GM12878 (cell line): ENCODE measurements around the gene WAS. TPM values are rescaled to one million over a fixed set of nuclear protein-coding genes. Genes with fewer than 3 reads are reported as not detected.

Experiments
- ATAC-seq: fragments of 200-7000 bp; cut with Tn5 transposase; 3 replicates; pipeline ENCODE4 v1.9.1; 2020; ENCODE audit warnings: mild to moderate bottlenecking, moderate library complexity
- BruUV-seq: library from RNA; stranded (reverse); fragments of 400-500 nt; replicated peaks from 2 replicates; lab custom pipeline; 2021; lab: Mats Ljungman, UMichigan
- CTCF ChIA-PET: fragments of 300-600 bp; sonication (Branson Sonifier 250); formaldehyde crosslinking; extraction: SDS; loops from one replicate; lab custom pipeline; 2021; ENCODE audit warnings: inconsistent platforms; lab: Yijun Ruan, JAX
- POLR2A ChIA-PET: fragments of 350-600 bp; formaldehyde crosslinking; extraction: SDS; loops from one replicate; lab custom pipeline; 2021; ENCODE audit warnings: inconsistent platforms; lab: Charles Lee
- RAD21 ChIA-PET: fragments of 300-600 bp; sonication (Branson Sonifier 250); formaldehyde crosslinking; loops from one replicate; lab custom pipeline; 2023; ENCODE audit warnings: antibody characterized with exemption; ENCODE audit not compliant: unreplicated experiment; lab: Charles Lee
- SMC1A ChIA-PET: fragments of 300-600 bp; sonication (Branson Sonifier 250); formaldehyde crosslinking; loops from one replicate; lab custom pipeline; 2023; ENCODE audit not compliant: unreplicated experiment, uncharacterized antibody; lab: Charles Lee
- DNase-seq: peaks from one replicate; pipeline ENCODE4 v3.0.0-alpha.2; 2011; ENCODE audit warnings: low read depth, low spot score
- FAIRE-seq: peaks from 3 replicates; lab custom pipeline; 2011; peaks lifted over from hg19 to GRCh38; lab: Jason Lieb, UNC
- H2AFZ ChIP-seq: 2 replicates; pipeline ENCODE4 v1.6.0; 2011; ENCODE audit warnings: low read depth, low read length, control low read depth; ENCODE audit not compliant: control insufficient read depth
- H3K27ac ChIP-seq: 2 replicates; pipeline ENCODE4 v1.5.1; 2011; ENCODE audit warnings: control low read depth; ENCODE audit not compliant: control insufficient read depth, insufficient read depth
- H3K27me3 ChIP-seq, 2 experiments: replicated peaks in 1 of 2; 2 replicates each; pipeline versions ENCODE4 v1.6.0 to v1.6.1; 2011; ENCODE audit warnings: low read length in 1 of 2; ENCODE audit not compliant: control insufficient read depth in 2 of 2, insufficient read depth in 2 of 2
- H3K36me3 ChIP-seq, 2 experiments: 2 replicates each; pipeline ENCODE4 v1.5.1; 2011; ENCODE audit warnings: low read length in 1 of 2; ENCODE audit not compliant: control insufficient read depth in 2 of 2, insufficient read depth in 2 of 2
- H3K4me1 ChIP-seq: 2 replicates; pipeline ENCODE4 v1.6.1; 2011; ENCODE audit warnings: mild to moderate bottlenecking, low read length, moderate library complexity, mixed read lengths; ENCODE audit not compliant: control insufficient read depth, insufficient read depth
- H3K4me2 ChIP-seq: 2 replicates; pipeline ENCODE4 v1.6.0; 2011; ENCODE audit warnings: control low read depth; ENCODE audit not compliant: control insufficient read depth, insufficient read depth
- H3K4me3 ChIP-seq: fragments of 200-600 bp; sonication (generic); 2 replicates; pipeline ENCODE4 v1.5.1; 2016
- H3K79me2 ChIP-seq: 2 replicates; pipeline ENCODE4 v1.6.0; 2011; ENCODE audit warnings: low read length; ENCODE audit not compliant: control insufficient read depth, insufficient read depth
- H3K9ac ChIP-seq: 2 replicates; pipeline ENCODE4 v1.8.0; 2011; ENCODE audit warnings: low read length, control low read depth, mixed read lengths; ENCODE audit not compliant: control insufficient read depth, insufficient read depth
- H3K9me3 ChIP-seq: replicated peaks from 3 replicates; pipeline ENCODE4 v1.5.1; 2011; ENCODE audit warnings: mild to moderate bottlenecking, low read length; ENCODE audit not compliant: control insufficient read depth, insufficient read depth
- H4K20me1 ChIP-seq: 2 replicates; pipeline ENCODE4 v1.6.0; 2011; ENCODE audit not compliant: control insufficient read depth, insufficient read depth
- CHD2 ChIP-seq: IDR thresholded peaks from 2 replicates; pipeline ENCODE4 v1.6.1; 2011; ENCODE audit warnings: low read depth, low read length, improper control_type of control experiment, borderline replicate concordance
- EED ChIP-seq: sonication (generic); IDR thresholded peaks from 2 replicates; pipeline ENCODE4 v1.6.1; 2016; ENCODE audit warnings: antibody characterized with exemption, low read depth
- ESRRA ChIP-seq: IDR thresholded peaks from 2 replicates; pipeline ENCODE4 v1.6.1; 2012; ENCODE audit warnings: mild to moderate bottlenecking, low read length, improper control_type of control experiment
- FOXK2 ChIP-seq: fragments of 450-650 bp; IDR thresholded peaks from 2 replicates; pipeline ENCODE4 v1.6.1; 2017; ENCODE audit warnings: mild to moderate bottlenecking, moderate library complexity
- GATAD2B ChIP-seq: fragments of 450-650 bp; conservative IDR thresholded peaks from 2 replicates; pipeline ENCODE4 v1.6.1; 2017; ENCODE audit warnings: low read depth, mild to moderate bottlenecking, moderate library complexity
- IKZF1 ChIP-seq: fragments of 450-650 bp; conservative IDR thresholded peaks from 2 replicates; pipeline ENCODE4 v1.6.1; 2017; ENCODE audit warnings: antibody characterized with exemption, mild to moderate bottlenecking
- SP1 ChIP-seq: IDR thresholded peaks from one replicate; pipeline ENCODE4 v1.6.1; 2011; ENCODE audit warnings: low read depth, low read length
- TBL1XR1 ChIP-seq: IDR thresholded peaks from 2 replicates; pipeline ENCODE4 v1.6.1; 2012; ENCODE audit warnings: low read depth, low read length, improper control_type of control experiment
- ZNF217 ChIP-seq: fragments of 450-650 bp; IDR thresholded peaks from 2 replicates; pipeline ENCODE4 v1.6.1; 2017; ENCODE audit warnings: antibody characterized with exemption, mild to moderate bottlenecking
- ZNF24 ChIP-seq: fragments of 450-650 bp; IDR thresholded peaks from 2 replicates; pipeline ENCODE4 v1.6.1; 2017; ENCODE audit warnings: antibody characterized with exemption, mild to moderate bottlenecking
- ZNF384 ChIP-seq: IDR thresholded peaks from 2 replicates; pipeline ENCODE4 v1.6.1; 2012; ENCODE audit warnings: low read depth, mild to moderate bottlenecking, low read length, improper control_type of control experiment, borderline replicate concordance
- WGBS: methylation state at CpG from one replicate; pipeline ENCODE4 v1.1.6; 2016; ENCODE audit warnings: low lambda C conversion rate; ENCODE audit not compliant: insufficient replicate concordance, insufficient coverage; ENCODE audit errors: missing lambda C conversion rate; 5-methylcytosine and 5-hydroxymethylcytosine counted together
- in situ Hi-C: fragments of 300-500 bp; cut with MboI; formaldehyde crosslinking; loops from 9 replicates; pipeline ENCODE4 v1.14.3; 2018; ENCODE audit warnings: mixed read lengths
- intact Hi-C: fragments of 100-400 bp; cut with micrococcal nuclease; formaldehyde crosslinking; loops from one replicate; pipeline ENCODE4 v1.14.2; 2022; ENCODE audit not compliant: unreplicated experiment
- polyA plus RNA-seq, 11 experiments: library from polyadenylated mRNA; depleted of rRNA in 4 of 11; unstranded in 6 of 11; stranded (reverse) in 5 of 11; fragments of >200 nt; fragmentation: Nextera tagmentation in 4 of 11; fragmentation: Illumina TruSeq in 1 of 11; extraction: Ambion mirVana in 4 of 11; extraction: Trizol in 1 of 11; gene quantifications; 1 replicate in 1 of 11; 2 replicates in 10 of 11; pipeline versions ENCODE4 v1.2.1 to v1.2.3, GENCODE V29; 2011 to 2016; ENCODE audit warnings: inconsistent platforms in 2 of 11, missing spikeins in 2 of 11, low read depth in 1 of 11
- total RNA-seq, 4 experiments: library from RNA; depleted of rRNA in 3 of 4; stranded (reverse); fragments of >200 nt in 3 of 4; fragmentation: Illumina TruSeq in 1 of 4; extraction: Trizol in 1 of 4; gene quantifications; 2 replicates each; pipeline versions ENCODE4 v1.2.1 to v1.2.3, GENCODE V29; 2013 to 2021

Gene WAS
- total and polyA plus RNA-seq, 10 of the 15 experiments (the other 5 are each of a cell fraction or from before 2014, with no cell fraction given): 1.6 to 84.7 (median 23.0) TPM

GRCh38 chrX:48711162-48711928, 27.7 kb downstream of the WAS start:
- WGBS: 36% methylated on average over 9 of the region's 9 CpGs
- H3K9ac ChIP-seq: no peak overlapping the region
- H3K9me3 ChIP-seq: no peaks in the 10 kb centered on the region
- FAIRE-seq (no peak), DNase-seq (no peak), ATAC-seq (no peak)
- ChIA-PET RAD21 (no interaction called here), POLR2A (interaction anchor here (0.8 kb wide), 1 partner anchor 17 kb away, joined by 3 read pairs; no protein-coding TSS in a partner anchor), SMC1A (interaction anchor here (0.6 kb wide), 1 partner anchor 136 kb away, joined by 4 read pairs; no protein-coding TSS in a partner anchor), CTCF (no interaction called here)
- TF ChIP-seq ZNF217 (no peak), ESRRA (no peak), ZNF24 (no peak), GATAD2B (no peak), TBL1XR1 (no peak), ZNF384 (no peak), CHD2 (no peak), EED (no peak), IKZF1 (no peak), FOXK2 (no peak), SP1 (no peak)
- intact Hi-C loops (no loop called here), in situ Hi-C loops (no loop called here)
- peaks cover 0 to 2% of the 10 kb centered on the region in 2 experiments; a peak in 3 of 4 replicates for H3K36me3 ChIP-seq
- no peaks in the 10 kb centered on the region for H3K79me2 ChIP-seq
- H3K4me3 ChIP-seq: no peak overlapping the region
- no peak overlapping the region for H2AFZ ChIP-seq
- no peaks in the 10 kb centered on the region for H3K27me3 ChIP-seq
- H3K4me2 ChIP-seq: no peak overlapping the region
- H4K20me1 ChIP-seq: no peaks in the 10 kb centered on the region; the same call in 1 of the 2 replicates
- no peak overlapping the region for H3K27ac ChIP-seq
- no peaks in the 10 kb centered on the region for H3K4me1 ChIP-seq
- BruUV-seq: no TSS peak
